ENCODE data around the gene ATL1. TPM values are rescaled to one million over a fixed set of nuclear protein-coding genes. Genes with fewer than 3 reads are reported as not detected.

The ATL1 gene
- total and polyA plus RNA-seq, 2 of the 8 experiments (the other 6 are each of a cell fraction or from before 2014, with no cell fraction given): 4.0 to 5.9 TPM

- WGBS, 2 experiments (ENCODE audit: extremely low coverage in 1 of 2, insufficient coverage in 1 of 2, insufficient read length in 1 of 2, insufficient replicate concordance in 2 of 2, low coverage in 1 of 2, low lambda C conversion rate in 2 of 2, missing lambda C conversion rate in 1 of 2): 92% methylated on average over 4 of the region's 4 CpGs; no CpG with 5 or more reads in 1 of the 2 experiments
- no peak overlapping the region for H3K18ac ChIP-seq (ENCODE audit: extremely low read depth, low read length)
- no peak overlapping the region for H3K9ac ChIP-seq (replicated peaks in 1 of 4; ENCODE audit: extremely low read depth in 1 of 4, low read depth in 3 of 4, low read length in 3 of 4)
- H3K27me3 ChIP-seq (replicated peaks in 1 of 4; ENCODE audit: control insufficient read depth in 3 of 4, extremely low read depth in 1 of 4, insufficient read depth in 3 of 4, low read length in 3 of 4): no peaks in the 10 kb centered on the region
- no peak for FAIRE-seq
- no peak overlapping the region for H3K4me3 ChIP-seq (ENCODE audit: extremely low read depth in 1 of 4, insufficient read depth in 2 of 4, low read depth in 3 of 4, low read length in 4 of 4)
- H3K4me1 ChIP-seq (replicated peaks in 1 of 4; ENCODE audit: control insufficient read depth in 3 of 4, insufficient read depth in 4 of 4, low read length in 3 of 4): no peaks in the 10 kb centered on the region
- H3K56ac ChIP-seq (replicated peaks; ENCODE audit: insufficient read length, low read depth, low read length): no peak overlapping the region
- H2AK5ac ChIP-seq (ENCODE audit: low read depth, low read length): no peak overlapping the region
- H3K9me3 ChIP-seq (ENCODE audit: insufficient read depth in 2 of 2, low read depth in 1 of 2, low read length in 1 of 2): no peaks in the 10 kb centered on the region
- peaks cover 0 to 2% of the 10 kb centered on the region in 2 experiments for H4K20me1 ChIP-seq (replicated peaks in 1 of 2; ENCODE audit: control insufficient read depth in 1 of 2, insufficient read depth in 2 of 2, low read length in 2 of 2)
- H2BK15ac ChIP-seq (ENCODE audit: low read length): no peak overlapping the region
- H3K23me2 ChIP-seq (ENCODE audit: low read depth, low read length): no peaks in the 10 kb centered on the region
- H2AFZ ChIP-seq (ENCODE audit: low read length): no peak overlapping the region
- H4K8ac ChIP-seq (ENCODE audit: extremely low read depth, insufficient read depth, low read length): no peak overlapping the region
- 0 out of 4 replicates have a peak, but pooled peaks cover 0 to under 1% of the 10 kb centered on the region in 2 experiments for H3K79me2 ChIP-seq (ENCODE audit: control insufficient read depth in 1 of 2, insufficient read depth in 2 of 2, low read length in 2 of 2)
- no peak overlapping the region for H2BK5ac ChIP-seq (ENCODE audit: low read depth, low read length)
- no peak overlapping the region for H3K4me2 ChIP-seq (ENCODE audit: insufficient read depth in 1 of 2, low read depth in 2 of 2, low read length in 2 of 2)
- no peak overlapping the region for H4K91ac ChIP-seq (replicated peaks; ENCODE audit: insufficient read length, low read length)
- H2BK120ac ChIP-seq (replicated peaks; ENCODE audit: low read depth, low read length): no peak overlapping the region
- H3K27ac ChIP-seq (ENCODE audit: low read depth, low read length): no peak overlapping the region
- no peak for DNase-seq (ENCODE audit: low read depth in 1 of 2, low spot score in 2 of 2)
- no peak overlapping the region for H2BK12ac ChIP-seq (ENCODE audit: low read depth, low read length)
- H3K14ac ChIP-seq (ENCODE audit: insufficient read length): no peak overlapping the region
- no peak overlapping the region for H3K23ac ChIP-seq (ENCODE audit: insufficient read length)
- H4K5ac ChIP-seq (ENCODE audit: insufficient read length, low read depth, low read length): no peak overlapping the region
- H3K79me1 ChIP-seq (ENCODE audit: low read depth, low read length): no peaks in the 10 kb centered on the region
- no peak overlapping the region for H3K4ac ChIP-seq (replicated peaks; ENCODE audit: insufficient read length, low read depth, low read length)
- POLR2A ChIA-PET (ENCODE audit: partially characterized antibody): interaction anchor here (1.3 kb wide), 1 partner anchor 21 kb away, joined by 6 read pairs; no protein-coding TSS in a partner anchor
- peaks cover 0 to 27% (median 6%) of the 10 kb centered on the region in 4 experiments; a peak in 4 of 8 replicates for H3K36me3 ChIP-seq (ENCODE audit: control insufficient read depth in 2 of 4, insufficient read depth in 4 of 4, low read length in 3 of 4)
- CTCF ChIA-PET (ENCODE audit: partially characterized antibody): interaction anchor here (1.0 to 4.1 kb wide), 6 partner anchors 9 to 142 kb away, joined by 3 to 24 read pairs (median 4); no protein-coding TSS in a partner anchor
- H2BK20ac ChIP-seq (ENCODE audit: low read length): no peak overlapping the region
- TF ChIP-seq POU5F1 (IDR thresholded peaks at IDR 0.05; ENCODE audit: low read depth, low read length) (no peak), JUN (IDR thresholded peaks at IDR 0.05; ENCODE audit: low read depth, low read length) (no peak), RAD21 (IDR thresholded peaks at IDR 0.05 in 1 of 2, conservative IDR thresholded peaks at IDR 0.05 in 1 of 2; ENCODE audit: low read depth in 2 of 2, low read length in 2 of 2) (no peak), SP1 (IDR thresholded peaks at IDR 0.05; ENCODE audit: low read depth, low read length) (no peak), ATF2 (IDR thresholded peaks at IDR 0.05; ENCODE audit: low read length) (no peak), NRF1 (IDR thresholded peaks at IDR 0.05; ENCODE audit: low read depth, low read length) (no peak), SRF (IDR thresholded peaks at IDR 0.05; ENCODE audit: low read depth, low read length) (no peak), RBBP5 (IDR thresholded peaks at IDR 0.05; ENCODE audit: borderline replicate concordance, low read depth, low read length) (no peak), EGR1 (IDR thresholded peaks at IDR 0.05; ENCODE audit: borderline replicate concordance, low read depth, low read length) (no peak), POLR2AphosphoS5 (IDR thresholded peaks at IDR 0.05; ENCODE audit: low read depth, low read length) (no peak), KDM5A (IDR thresholded peaks at IDR 0.05; ENCODE audit: low read length) (no peak), CTBP2 (IDR thresholded peaks at IDR 0.05; ENCODE audit: borderline replicate concordance, insufficient read depth, insufficient read length, low read length) (no peak), MAFK (IDR thresholded peaks at IDR 0.05; ENCODE audit: low read depth, low read length) (no peak)
Observed at GRCh38 chr14:50631408-50631821, 71.5 kb downstream of the ATL1 start.

Measured in H1 (cell line).